Astrocyte of the spinal cord (primary cell): ENCODE results near the gene LRRC74B.
"Not testable (repeated sequence)": the region's sequence is repeated elsewhere in the genome, so short reads cannot be mapped to it uniquely, and the experiment has no call there.

Source experiments
- DNase-seq: peaks from one replicate; pipeline ENCODE4 v3.0.0; 2011; ENCODE audit warnings: low read depth, low spot score
- H3K4me3 ChIP-seq: 2 replicates; pipeline ENCODE4 v1.5.1; 2011; ENCODE audit warnings: low read depth, mild to moderate bottlenecking, low read length, moderate library complexity
- CTCF ChIP-seq: IDR thresholded peaks from 2 replicates; pipeline ENCODE4 v1.5.1; 2012; ENCODE audit warnings: low read depth, mild to moderate bottlenecking, low read length, inconsistent platforms
- in situ Hi-C: cut with HindIII; loops from 2 replicates; pipeline ENCODE4 v1.10.0; 2017; ENCODE audit warnings: low sequenced_read_pairs

Gene LRRC74B

GRCh38 chr22:21087119-21087518 is 41.4 kb downstream of the LRRC74B start:
- DNase-seq, result no peak
- TF ChIP-seq CTCF, result no peak
- in situ Hi-C loops, result no loop called here

GRCh38 chr22:21087926-21088325 is 42.2 kb downstream of the LRRC74B start:
- in situ Hi-C loops, H3K4me3 ChIP-seq, DNase-seq: not testable (repeated sequence)

More at GRCh38 chr22:21087119-21087518, 41.4 kb downstream of the LRRC74B start:
- H3K4me3 ChIP-seq, result no peak overlapping the region

- DNase-seq, in situ Hi-C loops: not testable (repeated sequence)
These were observed 45.5 kb downstream of the LRRC74B start for GRCh38 chr22:21091220-21091619.

GRCh38 chr22:21092797-21093554 is 47.2 kb downstream of the LRRC74B start:
- in situ Hi-C loops, result no loop called here
- no peak overlapping the region for H3K4me3 ChIP-seq
- no peak for TF ChIP-seq CTCF
- no peak for DNase-seq

More at GRCh38 chr22:21091220-21091619, 45.5 kb downstream of the LRRC74B start:
- not testable (repeated sequence) for H3K4me3 ChIP-seq

GRCh38 chr22:21093555-21094137 is 47.9 kb downstream of the LRRC74B start:
- in situ Hi-C loops, H3K4me3 ChIP-seq, DNase-seq: not testable (repeated sequence)

GRCh38 chr22:21094911-21095772 is 49.4 kb downstream of the LRRC74B start:
- in situ Hi-C loops, result no loop called here
- H3K4me3 ChIP-seq, result no peak overlapping the region
- no peak for DNase-seq
- no peak for TF ChIP-seq CTCF

- in situ Hi-C loops, result no loop called here
- no peak for TF ChIP-seq CTCF
- DNase-seq, result no peak
- no peak overlapping the region for H3K4me3 ChIP-seq
These were observed 50.0 kb downstream of the LRRC74B start for GRCh38 chr22:21095773-21096107.

GRCh38 chr22:21096878-21097277 is 51.1 kb downstream of the LRRC74B start:
- H3K4me3 ChIP-seq, DNase-seq, in situ Hi-C loops: not testable (repeated sequence)
